ENCODE results near the gene BTG1. TPM values are rescaled to one million over a fixed set of nuclear protein-coding genes. Genes with fewer than 3 reads are reported as not detected.
"Not testable (repeated sequence)": the region's sequence is repeated elsewhere in the genome, so short reads cannot be mapped to it uniquely, and the experiment has no call there.

Gene BTG1
- polyA plus RNA-seq, 3 donors, result 189 to 242 (median 192) TPM

DNA sequence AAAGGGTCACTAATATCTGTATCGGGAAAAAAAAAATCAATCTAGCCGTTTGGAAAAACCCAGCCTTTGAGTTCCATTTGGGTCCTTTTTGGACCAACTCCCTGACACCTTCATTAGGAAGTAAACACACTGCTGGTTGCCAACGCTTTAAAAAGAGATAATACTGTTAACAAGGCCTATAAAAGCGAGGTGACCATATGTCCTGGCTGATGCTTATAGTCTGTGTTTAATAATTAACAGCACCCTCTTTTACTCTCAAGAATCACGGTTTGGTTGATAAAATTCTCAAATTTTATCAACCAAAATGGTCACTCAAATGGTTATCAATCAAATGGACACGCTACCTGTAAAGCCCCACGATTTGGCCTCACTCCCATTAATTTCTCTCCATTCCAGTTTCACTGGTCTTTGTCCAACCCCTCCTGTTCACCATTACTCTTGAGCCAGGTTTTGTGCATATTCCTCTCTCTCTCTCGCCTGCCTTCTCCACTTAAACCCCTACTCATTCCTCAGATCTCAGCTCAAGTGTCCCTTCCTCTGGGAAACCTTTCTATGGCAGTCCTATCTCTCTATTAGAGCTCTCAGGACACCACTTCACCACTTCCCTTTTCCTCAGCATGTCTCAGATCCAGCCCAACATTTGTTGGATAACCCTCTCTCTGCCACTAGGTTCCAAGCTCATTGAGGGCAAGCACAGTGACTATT, 9.5 kb downstream of the BTG1 start:
- H3K36me3 Mint-ChIP-seq, result peaks cover 82 to 85% of the 10 kb centered on the region in 2 donors
- Histone ChIP-seq H3K4me1 (ENCODE audit: control insufficient read depth in 1 of 2, insufficient read depth in 2 of 2, low read length in 2 of 2) (peaks cover 73 to 93% of the 10 kb centered on the region in 2 donors), H3K4me2 (replicated peaks; ENCODE audit: extremely low read depth, low read length, poor library complexity, severe bottlenecking) (peak overlapping the region; percentile 79), H3K27ac (ENCODE audit: low read depth in 1 of 2, low read length in 2 of 2) (peak overlapping the region in 1 of 2 donors; percentile 92), H4K20me1 (ENCODE audit: insufficient read depth, low read length) (peaks cover 100% of the 10 kb centered on the region), H3K79me2 (ENCODE audit: insufficient read depth, low read length) (peaks cover 100% of the 10 kb centered on the region), H3K9me3 (replicated peaks in 1 of 2; ENCODE audit: control insufficient read depth in 1 of 2, insufficient read depth in 1 of 2, low read length in 2 of 2) (no peaks in the 10 kb centered on the region), H3K36me3 (replicated peaks in 1 of 2; ENCODE audit: control insufficient read depth in 1 of 2, insufficient read depth in 2 of 2, low read length in 2 of 2) (peaks cover 4 to 25% of the 10 kb centered on the region in 2 donors), H3K4me3 (replicated peaks in 1 of 3; ENCODE audit: low read depth in 2 of 3, low read length in 3 of 3) (peak overlapping the region; percentile 1 to 99 (median 92)), H2AFZ (ENCODE audit: insufficient read depth, low read depth, low read length, poor library complexity, severe bottlenecking) (no peak overlapping the region), H3K9ac (ENCODE audit: insufficient read depth, low read length, poor library complexity, severe bottlenecking) (no peak overlapping the region), H3K27me3 (ENCODE audit: control insufficient read depth in 2 of 2, insufficient read depth in 2 of 2, low read length in 2 of 2) (no peaks in the 10 kb centered on the region)
- intact Hi-C loops (cut with micrococcal nuclease), result loop anchor here in 1 of 2 donors (10.0 kb wide), 1 partner anchor 261 kb away; no protein-coding TSS in a partner anchor
- TF ChIP-seq, protein P1, sequence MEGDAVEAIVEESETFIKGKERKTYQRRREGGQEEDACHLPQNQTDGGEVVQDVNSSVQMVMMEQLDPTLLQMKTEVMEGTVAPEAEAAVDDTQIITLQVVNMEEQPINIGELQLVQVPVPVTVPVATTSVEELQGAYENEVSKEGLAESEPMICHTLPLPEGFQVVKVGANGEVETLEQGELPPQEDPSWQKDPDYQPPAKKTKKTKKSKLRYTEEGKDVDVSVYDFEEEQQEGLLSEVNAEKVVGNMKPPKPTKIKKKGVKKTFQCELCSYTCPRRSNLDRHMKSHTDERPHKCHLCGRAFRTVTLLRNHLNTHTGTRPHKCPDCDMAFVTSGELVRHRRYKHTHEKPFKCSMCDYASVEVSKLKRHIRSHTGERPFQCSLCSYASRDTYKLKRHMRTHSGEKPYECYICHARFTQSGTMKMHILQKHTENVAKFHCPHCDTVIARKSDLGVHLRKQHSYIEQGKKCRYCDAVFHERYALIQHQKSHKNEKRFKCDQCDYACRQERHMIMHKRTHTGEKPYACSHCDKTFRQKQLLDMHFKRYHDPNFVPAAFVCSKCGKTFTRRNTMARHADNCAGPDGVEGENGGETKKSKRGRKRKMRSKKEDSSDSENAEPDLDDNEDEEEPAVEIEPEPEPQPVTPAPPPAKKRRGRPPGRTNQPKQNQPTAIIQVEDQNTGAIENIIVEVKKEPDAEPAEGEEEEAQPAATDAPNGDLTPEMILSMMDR (IDR thresholded peaks at IDR 0.05), result no peak
- H3K27me3 Mint-ChIP-seq (ENCODE audit: low read depth in 3 of 3), result no peaks in the 10 kb centered on the region
- peak; percentile 30 to 68 (median 55) for DNase-seq
- peak overlapping the region; percentile 98 to 99 for H3K4me3 Mint-ChIP-seq
- H3K4me1 Mint-ChIP-seq, result peaks cover 80% of the 10 kb centered on the region
- WGBS (ENCODE audit: insufficient coverage), result 92% methylated on average over 5 of the region's 8 CpGs
- peaks cover 0 to 3% (median 0%) of the 10 kb centered on the region in 7 donors for H3K9me3 Mint-ChIP-seq
- peak overlapping the region; percentile 87 to 96 (median 91) for H3K27ac Mint-ChIP-seq

DNA sequence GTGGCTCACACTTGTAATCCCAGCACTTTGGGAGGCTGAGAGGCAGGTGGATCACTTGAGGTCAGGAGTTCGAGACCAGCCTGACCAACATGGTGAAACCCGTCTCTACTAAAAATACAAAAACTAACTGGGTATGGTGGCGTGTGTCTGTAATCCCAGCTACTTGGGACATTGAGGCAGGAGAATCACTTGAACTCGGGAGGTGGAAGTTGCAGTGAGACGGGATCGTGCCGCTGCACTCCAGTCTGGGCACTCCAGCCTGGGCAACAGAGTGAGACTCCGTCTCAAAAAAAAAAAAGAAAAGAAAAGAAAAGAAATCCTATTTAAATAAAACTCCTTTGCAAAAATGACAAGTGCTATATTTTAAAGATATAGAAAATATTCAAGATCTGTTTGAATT, 10.1 kb downstream of the BTG1 start:
- H3K27ac ChIP-seq (ENCODE audit: low read depth in 1 of 2, low read length in 2 of 2), result peak overlapping the region in 1 of 2 donors; percentile 92
- peaks cover 100% of the 10 kb centered on the region for H3K79me2 ChIP-seq (ENCODE audit: insufficient read depth, low read length)
- peaks cover 4 to 21% of the 10 kb centered on the region in 2 donors for H3K36me3 ChIP-seq (replicated peaks in 1 of 2; ENCODE audit: control insufficient read depth in 1 of 2, insufficient read depth in 2 of 2, low read length in 2 of 2)
- no CpG with 5 or more reads among the region's 8 CpGs for WGBS (ENCODE audit: insufficient coverage)
- H2AFZ ChIP-seq (ENCODE audit: insufficient read depth, low read depth, low read length, poor library complexity, severe bottlenecking); H3K27me3 ChIP-seq (ENCODE audit: control insufficient read depth in 2 of 2, insufficient read depth in 2 of 2, low read length in 2 of 2); DNase-seq; H3K9ac ChIP-seq (ENCODE audit: insufficient read depth, low read length, poor library complexity, severe bottlenecking); H3K9me3 ChIP-seq (replicated peaks in 1 of 2; ENCODE audit: control insufficient read depth in 1 of 2, insufficient read depth in 1 of 2, low read length in 2 of 2); H3K27me3 Mint-ChIP-seq (ENCODE audit: low read depth in 3 of 3); H3K9me3 Mint-ChIP-seq: not testable (repeated sequence)
- Mint-ChIP-seq H3K4me1 (peaks cover 85% of the 10 kb centered on the region), H3K4me3 (peak overlapping the region in 1 of 2 donors; percentile 70), H3K27ac (peak overlapping the region; percentile 87 to 96 (median 91)), H3K36me3 (peaks cover 82 to 83% of the 10 kb centered on the region in 2 donors)
- peaks cover 100% of the 10 kb centered on the region for H4K20me1 ChIP-seq (ENCODE audit: insufficient read depth, low read length)
- peaks cover 73 to 99% of the 10 kb centered on the region in 2 donors for H3K4me1 ChIP-seq (ENCODE audit: control insufficient read depth in 1 of 2, insufficient read depth in 2 of 2, low read length in 2 of 2)
- H3K4me3 ChIP-seq (replicated peaks in 1 of 3; ENCODE audit: low read depth in 2 of 3, low read length in 3 of 3), result peak overlapping the region in 1 of 3 experiments; percentile 99
- intact Hi-C loops (cut with micrococcal nuclease), result loop anchor here in 1 of 2 donors (10.0 kb wide), 1 partner anchor 261 kb away; no protein-coding TSS in a partner anchor
- peak overlapping the region; percentile 79 for H3K4me2 ChIP-seq (replicated peaks; ENCODE audit: extremely low read depth, low read length, poor library complexity, severe bottlenecking)

Measured in CD14-positive monocyte (primary cell).